Esophagus squamous epithelium (tissue), 4 donors: Measurements from ENCODE around the gene AOPEP.

Experiments used
- POLR2A ChIP-seq, 4 donors: fragments of 450-650 bp; IDR thresholded peaks; one replicate each; pipeline ENCODE4 v1.6.1; 2017; ENCODE audit warnings: antibody characterized with exemption in 4 of 4, mild to moderate bottlenecking in 4 of 4, moderate library complexity in 3 of 4
- TF ChIP-seq, protein P1 (sequence below), 6 experiments: fragments of 450-650 bp in 4 of 6; fragments of 200-600 bp in 2 of 6; sonication (generic) in 2 of 6; IDR thresholded peaks; one replicate each; pipeline ENCODE4 v1.5.1; 2016 to 2019; ENCODE audit warnings: antibody characterized with exemption in 6 of 6, mild to moderate bottlenecking in 4 of 6, moderate library complexity in 4 of 6

DNA sequence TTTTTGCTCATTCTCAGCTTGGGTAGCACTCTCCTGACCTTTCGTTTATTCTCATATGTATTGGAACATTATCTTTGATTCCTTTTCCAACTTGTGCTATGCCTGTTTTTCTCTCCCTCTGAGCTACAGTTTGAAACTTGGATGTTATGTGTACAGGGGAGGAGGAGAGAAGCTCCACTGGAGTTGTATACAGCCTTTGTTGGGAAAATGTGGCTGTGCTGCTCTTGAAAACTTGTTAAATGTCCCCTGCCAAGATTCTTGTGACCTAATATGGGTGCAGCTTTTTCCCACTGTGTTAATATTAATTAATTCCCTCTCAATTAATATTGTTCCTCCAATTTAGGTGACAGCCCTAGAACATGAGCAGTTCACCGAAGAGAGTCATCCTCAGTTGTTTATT is 235.4 kb downstream of the AOPEP start:
- TF ChIP-seq, protein P1, sequence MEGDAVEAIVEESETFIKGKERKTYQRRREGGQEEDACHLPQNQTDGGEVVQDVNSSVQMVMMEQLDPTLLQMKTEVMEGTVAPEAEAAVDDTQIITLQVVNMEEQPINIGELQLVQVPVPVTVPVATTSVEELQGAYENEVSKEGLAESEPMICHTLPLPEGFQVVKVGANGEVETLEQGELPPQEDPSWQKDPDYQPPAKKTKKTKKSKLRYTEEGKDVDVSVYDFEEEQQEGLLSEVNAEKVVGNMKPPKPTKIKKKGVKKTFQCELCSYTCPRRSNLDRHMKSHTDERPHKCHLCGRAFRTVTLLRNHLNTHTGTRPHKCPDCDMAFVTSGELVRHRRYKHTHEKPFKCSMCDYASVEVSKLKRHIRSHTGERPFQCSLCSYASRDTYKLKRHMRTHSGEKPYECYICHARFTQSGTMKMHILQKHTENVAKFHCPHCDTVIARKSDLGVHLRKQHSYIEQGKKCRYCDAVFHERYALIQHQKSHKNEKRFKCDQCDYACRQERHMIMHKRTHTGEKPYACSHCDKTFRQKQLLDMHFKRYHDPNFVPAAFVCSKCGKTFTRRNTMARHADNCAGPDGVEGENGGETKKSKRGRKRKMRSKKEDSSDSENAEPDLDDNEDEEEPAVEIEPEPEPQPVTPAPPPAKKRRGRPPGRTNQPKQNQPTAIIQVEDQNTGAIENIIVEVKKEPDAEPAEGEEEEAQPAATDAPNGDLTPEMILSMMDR (IDR thresholded peaks at IDR 0.05), result no peak
- TF ChIP-seq POLR2A (IDR thresholded peaks at IDR 0.05), result no peak
